Vagina (tissue), 2 donors: ENCODE results near the gene GPR26.

Experiments used
- POLR2A ChIP-seq, 2 donors: fragments of 450-650 bp; IDR thresholded peaks; one replicate each; pipeline ENCODE4 v1.6.1; 2017; ENCODE audit warnings: antibody characterized with exemption in 2 of 2, mild to moderate bottlenecking in 2 of 2, moderate library complexity in 2 of 2
- POLR2AphosphoS5 ChIP-seq, 2 donors: sonication (generic); formaldehyde crosslinking; IDR thresholded peaks; one replicate each; pipeline ENCODE4 v1.9.0; 2017; ENCODE audit warnings: antibody characterized with exemption in 2 of 2, mild to moderate bottlenecking in 2 of 2, low read depth in 1 of 2; ENCODE audit not compliant: insufficient read depth in 1 of 2
- TF ChIP-seq, protein P1 (sequence below), 3 experiments: fragments of 450-650 bp in 2 of 3; fragments of 200-600 bp in 1 of 3; sonication (generic) in 1 of 3; IDR thresholded peaks; one replicate each; pipeline ENCODE4 v1.5.1; 2017 to 2019; ENCODE audit warnings: antibody characterized with exemption in 3 of 3, mild to moderate bottlenecking in 2 of 3, moderate library complexity in 2 of 3

DNA sequence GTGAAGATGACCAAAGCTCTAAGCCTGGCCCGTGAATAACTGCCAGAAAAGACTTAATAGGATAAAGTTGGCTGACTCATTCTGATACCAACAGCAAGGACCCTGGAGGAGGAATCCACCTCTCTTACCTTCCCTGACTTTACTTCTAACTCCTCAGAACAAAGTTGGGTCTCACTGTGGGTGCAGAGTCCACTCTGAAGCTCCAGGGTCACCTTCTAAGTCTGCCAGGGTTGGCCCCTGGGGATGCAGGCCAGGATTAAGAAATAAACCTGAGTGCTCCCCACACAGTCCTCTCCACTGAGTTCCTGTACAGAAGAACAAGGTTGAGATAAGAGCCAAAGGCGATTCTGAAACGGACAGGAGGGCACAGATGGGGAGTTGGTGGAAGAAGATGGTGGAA is 54.4 kb downstream of the GPR26 start:
- TF ChIP-seq, protein P1, sequence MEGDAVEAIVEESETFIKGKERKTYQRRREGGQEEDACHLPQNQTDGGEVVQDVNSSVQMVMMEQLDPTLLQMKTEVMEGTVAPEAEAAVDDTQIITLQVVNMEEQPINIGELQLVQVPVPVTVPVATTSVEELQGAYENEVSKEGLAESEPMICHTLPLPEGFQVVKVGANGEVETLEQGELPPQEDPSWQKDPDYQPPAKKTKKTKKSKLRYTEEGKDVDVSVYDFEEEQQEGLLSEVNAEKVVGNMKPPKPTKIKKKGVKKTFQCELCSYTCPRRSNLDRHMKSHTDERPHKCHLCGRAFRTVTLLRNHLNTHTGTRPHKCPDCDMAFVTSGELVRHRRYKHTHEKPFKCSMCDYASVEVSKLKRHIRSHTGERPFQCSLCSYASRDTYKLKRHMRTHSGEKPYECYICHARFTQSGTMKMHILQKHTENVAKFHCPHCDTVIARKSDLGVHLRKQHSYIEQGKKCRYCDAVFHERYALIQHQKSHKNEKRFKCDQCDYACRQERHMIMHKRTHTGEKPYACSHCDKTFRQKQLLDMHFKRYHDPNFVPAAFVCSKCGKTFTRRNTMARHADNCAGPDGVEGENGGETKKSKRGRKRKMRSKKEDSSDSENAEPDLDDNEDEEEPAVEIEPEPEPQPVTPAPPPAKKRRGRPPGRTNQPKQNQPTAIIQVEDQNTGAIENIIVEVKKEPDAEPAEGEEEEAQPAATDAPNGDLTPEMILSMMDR (IDR thresholded peaks at IDR 0.05) = no peak
- TF ChIP-seq POLR2AphosphoS5 (IDR thresholded peaks at IDR 0.05; ENCODE audit: insufficient read depth in 1 of 2, low read depth in 1 of 2) (no peak), POLR2A (IDR thresholded peaks at IDR 0.05) (no peak)
